AG10803 (cell line): ENCODE data around the gene CCND1.

Experiments used
- DNase-seq: peaks from one replicate; pipeline ENCODE4 v3.0.0; 2010; ENCODE audit warnings: low read depth
- H3K4me3 ChIP-seq: 2 replicates; pipeline ENCODE4 v1.5.1; 2011; ENCODE audit warnings: mild to moderate bottlenecking, low read length, control low read depth
- CTCF ChIP-seq: conservative IDR thresholded peaks from 2 replicates; pipeline ENCODE4 v1.5.1; 2011; ENCODE audit warnings: mild to moderate bottlenecking, low read length, control low read depth, inconsistent platforms

Gene CCND1

GRCh38 chr11:69665669-69666068, 24.7 kb downstream of the CCND1 start:
- TF ChIP-seq CTCF = no peak
- no peak for DNase-seq
- H3K4me3 ChIP-seq = no peak overlapping the region

GRCh38 chr11:69666261-69666660, 25.3 kb downstream of the CCND1 start:
- DNase-seq = no peak
- no peak for TF ChIP-seq CTCF
- H3K4me3 ChIP-seq = no peak overlapping the region

- TF ChIP-seq CTCF = no peak
- no peak for DNase-seq
- H3K4me3 ChIP-seq = no peak overlapping the region
Observed at GRCh38 chr11:69666752-69667536, 26.0 kb downstream of the CCND1 start.

DNA sequence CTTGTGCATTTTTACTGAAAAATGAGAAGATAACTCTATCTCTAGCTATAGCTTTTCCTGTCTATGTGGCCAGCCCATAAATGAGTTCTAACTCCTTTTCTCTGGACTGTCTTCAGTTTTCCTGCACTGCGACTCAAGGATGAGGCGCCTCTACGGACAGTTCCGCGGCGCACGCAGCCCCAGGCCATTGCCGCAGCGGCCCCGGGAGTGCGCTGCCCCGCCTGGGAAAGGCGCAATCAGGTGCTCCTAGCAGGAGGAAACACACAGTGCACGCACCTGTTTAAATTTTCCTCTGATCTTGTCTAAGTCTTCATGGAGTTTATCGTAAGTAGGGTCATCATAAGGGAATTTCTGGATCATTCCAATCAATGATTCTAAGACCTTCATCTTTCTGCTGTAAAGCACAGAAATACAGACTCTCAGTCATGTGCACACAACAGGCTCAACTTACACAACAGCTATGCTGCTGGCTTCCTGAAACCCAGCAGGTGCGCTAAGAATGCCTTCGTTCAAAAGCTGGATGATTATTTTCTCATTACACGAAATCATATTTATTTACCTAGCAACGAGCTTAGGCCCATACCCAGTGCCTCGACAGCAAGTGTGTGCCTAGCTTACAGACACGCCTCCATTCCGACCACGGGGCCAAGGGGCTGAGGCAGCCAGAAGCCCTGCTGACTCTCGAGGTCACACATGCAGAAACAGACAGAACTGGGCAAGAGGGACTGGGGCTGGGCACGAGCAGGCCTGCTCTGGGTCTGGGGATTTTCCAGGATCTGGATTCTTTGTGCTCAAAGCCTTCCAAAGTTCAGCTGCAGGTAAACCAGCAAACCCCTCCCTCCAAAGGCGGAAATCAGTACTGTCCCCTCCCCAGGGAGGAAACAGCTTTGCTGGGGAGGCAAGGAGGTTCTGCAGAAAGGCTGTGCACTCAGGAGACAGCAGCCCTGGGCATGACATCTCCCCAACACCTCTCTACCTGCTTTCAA, 27.0 kb downstream of the CCND1 start:
- no peak overlapping the region for H3K4me3 ChIP-seq
- TF ChIP-seq CTCF = no peak
- no peak for DNase-seq

- DNase-seq = no peak
- TF ChIP-seq CTCF = no peak
- no peak overlapping the region for H3K4me3 ChIP-seq
Observed at GRCh38 chr11:69669486-69669885, 28.5 kb downstream of the CCND1 start.

DNA sequence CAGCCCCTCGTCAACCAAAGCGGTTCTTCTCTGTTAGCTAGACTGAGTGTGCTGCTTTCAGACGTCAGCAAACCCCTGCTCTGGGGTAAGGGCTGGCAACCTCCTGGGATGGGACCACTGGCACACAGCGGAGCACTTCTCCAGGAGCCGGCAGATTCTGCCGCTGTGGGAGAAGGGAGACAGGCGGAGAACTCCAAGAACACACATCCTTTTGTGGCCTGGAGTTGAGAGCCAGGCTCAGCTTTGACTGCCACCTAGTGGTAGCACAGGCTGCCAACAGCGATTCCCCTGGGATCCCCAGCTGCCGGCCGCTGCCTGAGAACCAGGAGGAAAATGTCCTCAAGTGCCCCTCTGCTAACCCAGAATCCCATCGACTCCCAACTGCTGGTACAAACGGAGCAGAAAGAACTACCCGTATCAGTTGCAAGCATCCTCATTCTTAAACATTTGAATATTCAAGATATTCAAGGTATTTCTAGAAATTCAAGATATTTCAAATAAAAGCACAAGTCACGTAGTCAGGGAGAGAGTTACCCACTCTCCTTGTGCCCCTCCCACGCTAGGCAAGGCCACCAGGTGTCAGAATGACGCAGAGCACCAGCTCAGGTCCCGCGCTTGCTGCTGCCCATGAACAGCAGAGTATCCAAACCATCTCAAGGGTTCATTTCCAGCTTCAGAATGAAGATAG, 29.3 kb downstream of the CCND1 start:
- H3K4me3 ChIP-seq = no peak overlapping the region
- peak; percentile 96 for TF ChIP-seq CTCF
- peak; percentile 84 for DNase-seq
